GM18873 (cell line): Measurements from ENCODE around the gene MRGPRF.
A peak's percentile ranks its signal among the peaks of the same experiment; 100 is the strongest.

Experiments used
- ATAC-seq: cut with Tn5 transposase; IDR thresholded peaks from one replicate; pipeline ENCODE4 v1.9.1; 2021; ENCODE audit warnings: mild to moderate bottlenecking, moderate library complexity, moderate number of reproducible peaks; ENCODE audit not compliant: unreplicated experiment, low FRiP score

The MRGPRF gene

GRCh38 chr11:69013009-69013951 lies at the start of gene MRGPRF:
TSS of gene MRGPRF (minus strand) at chr11:69013246. CDS start at chr11:69009901, 3,345 bp downstream.
- ATAC-seq = no peak

GRCh38 chr11:69062169-69062855 lies 49.3 kb upstream of the MRGPRF start:
- no peak for ATAC-seq

GRCh38 chr11:69061713-69062053 lies 48.6 kb upstream of the MRGPRF start:
- no peak for ATAC-seq

- ATAC-seq = no peak
Observed at GRCh38 chr11:69060806-69061712, 48.0 kb upstream of the MRGPRF start.

GRCh38 chr11:69059985-69060384 lies 46.9 kb upstream of the MRGPRF start:
- no peak for ATAC-seq

GRCh38 chr11:69059429-69059828 lies 46.4 kb upstream of the MRGPRF start:
- ATAC-seq = no peak

GRCh38 chr11:69058511-69059270 lies 45.6 kb upstream of the MRGPRF start:
- no peak for ATAC-seq

GRCh38 chr11:69057801-69058200 lies 44.8 kb upstream of the MRGPRF start:
- ATAC-seq = no peak

GRCh38 chr11:69057236-69057635 lies 44.2 kb upstream of the MRGPRF start:
- no peak for ATAC-seq

- ATAC-seq = peak; percentile 70
Observed at GRCh38 chr11:69055598-69056516, 42.8 kb upstream of the MRGPRF start.

GRCh38 chr11:69055212-69055586 lies 42.2 kb upstream of the MRGPRF start:
- ATAC-seq = no peak

GRCh38 chr11:69054397-69055211 lies 41.6 kb upstream of the MRGPRF start:
- no peak for ATAC-seq

GRCh38 chr11:69053546-69054396 lies 40.7 kb upstream of the MRGPRF start:
- ATAC-seq = no peak

- no peak for ATAC-seq
Observed at GRCh38 chr11:69053169-69053477, 40.1 kb upstream of the MRGPRF start.

- no peak for ATAC-seq
Observed at GRCh38 chr11:69052343-69053168, 39.5 kb upstream of the MRGPRF start.
